GM23338 (cell line): Measurements from ENCODE around the gene PDE4B.

ENCODE experiments used
- CTCF ChIP-seq, 2 experiments: fragments of 200-600 bp in 1 of 2; sonication (generic) in 1 of 2; conservative IDR thresholded peaks; 2 replicates each; pipeline versions ENCODE4 v1.5.1 to v1.6.1; 2016 to 2017; ENCODE audit warnings: antibody characterized with exemption in 2 of 2, low read depth in 2 of 2, mild to moderate bottlenecking in 2 of 2, moderate library complexity in 1 of 2
- REST ChIP-seq: IDR thresholded peaks from one replicate; pipeline ENCODE4 v1.6.1; 2018; ENCODE audit warnings: antibody characterized with exemption; ENCODE audit not compliant: unreplicated experiment

GRCh38 chr1:66388913-66389312 lies 596.2 kb downstream of the PDE4B start:
- no peak for TF ChIP-seq CTCF (conservative IDR thresholded peaks at IDR 0.05; ENCODE audit: low read depth in 2 of 2)
- TF ChIP-seq REST = no peak
